GM10266 (cell line): ENCODE measurements around the gene IP6K3.

Experiments used
- DNase-seq: peaks from one replicate; pipeline ENCODE4 v3.0.0; 2012; ENCODE audit errors: extremely low spot score
- TF ChIP-seq, protein P1 (sequence below): IDR thresholded peaks from 2 replicates; pipeline ENCODE4 v1.5.1; 2012; ENCODE audit warnings: mild to moderate bottlenecking, low read depth; ENCODE audit not compliant: control insufficient read depth, insufficient read depth; ENCODE audit errors: missing control alignments

The IP6K3 gene

DNA sequence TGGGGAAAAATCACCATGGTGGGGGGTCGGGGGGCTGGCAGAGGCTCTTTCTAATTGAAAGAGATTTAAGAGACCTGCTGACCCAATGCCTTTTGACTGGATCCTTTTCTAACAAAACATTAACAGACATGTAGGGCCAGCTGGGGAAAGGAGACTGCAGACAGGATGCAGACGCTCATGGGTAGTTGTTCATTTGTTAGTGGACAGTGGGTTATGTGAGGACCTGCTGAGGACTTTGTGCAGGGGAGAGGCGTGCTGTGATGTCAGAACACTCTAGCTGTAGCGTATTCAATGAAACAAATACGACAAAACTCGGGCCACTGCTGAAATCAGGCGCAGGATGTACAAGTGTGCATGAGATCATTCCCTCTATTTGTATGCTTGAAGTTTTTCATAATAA is 1.2 kb downstream of the IP6K3 start:
- DNase-seq, result no peak
- TF ChIP-seq, protein P1, sequence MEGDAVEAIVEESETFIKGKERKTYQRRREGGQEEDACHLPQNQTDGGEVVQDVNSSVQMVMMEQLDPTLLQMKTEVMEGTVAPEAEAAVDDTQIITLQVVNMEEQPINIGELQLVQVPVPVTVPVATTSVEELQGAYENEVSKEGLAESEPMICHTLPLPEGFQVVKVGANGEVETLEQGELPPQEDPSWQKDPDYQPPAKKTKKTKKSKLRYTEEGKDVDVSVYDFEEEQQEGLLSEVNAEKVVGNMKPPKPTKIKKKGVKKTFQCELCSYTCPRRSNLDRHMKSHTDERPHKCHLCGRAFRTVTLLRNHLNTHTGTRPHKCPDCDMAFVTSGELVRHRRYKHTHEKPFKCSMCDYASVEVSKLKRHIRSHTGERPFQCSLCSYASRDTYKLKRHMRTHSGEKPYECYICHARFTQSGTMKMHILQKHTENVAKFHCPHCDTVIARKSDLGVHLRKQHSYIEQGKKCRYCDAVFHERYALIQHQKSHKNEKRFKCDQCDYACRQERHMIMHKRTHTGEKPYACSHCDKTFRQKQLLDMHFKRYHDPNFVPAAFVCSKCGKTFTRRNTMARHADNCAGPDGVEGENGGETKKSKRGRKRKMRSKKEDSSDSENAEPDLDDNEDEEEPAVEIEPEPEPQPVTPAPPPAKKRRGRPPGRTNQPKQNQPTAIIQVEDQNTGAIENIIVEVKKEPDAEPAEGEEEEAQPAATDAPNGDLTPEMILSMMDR, result no peak

DNA sequence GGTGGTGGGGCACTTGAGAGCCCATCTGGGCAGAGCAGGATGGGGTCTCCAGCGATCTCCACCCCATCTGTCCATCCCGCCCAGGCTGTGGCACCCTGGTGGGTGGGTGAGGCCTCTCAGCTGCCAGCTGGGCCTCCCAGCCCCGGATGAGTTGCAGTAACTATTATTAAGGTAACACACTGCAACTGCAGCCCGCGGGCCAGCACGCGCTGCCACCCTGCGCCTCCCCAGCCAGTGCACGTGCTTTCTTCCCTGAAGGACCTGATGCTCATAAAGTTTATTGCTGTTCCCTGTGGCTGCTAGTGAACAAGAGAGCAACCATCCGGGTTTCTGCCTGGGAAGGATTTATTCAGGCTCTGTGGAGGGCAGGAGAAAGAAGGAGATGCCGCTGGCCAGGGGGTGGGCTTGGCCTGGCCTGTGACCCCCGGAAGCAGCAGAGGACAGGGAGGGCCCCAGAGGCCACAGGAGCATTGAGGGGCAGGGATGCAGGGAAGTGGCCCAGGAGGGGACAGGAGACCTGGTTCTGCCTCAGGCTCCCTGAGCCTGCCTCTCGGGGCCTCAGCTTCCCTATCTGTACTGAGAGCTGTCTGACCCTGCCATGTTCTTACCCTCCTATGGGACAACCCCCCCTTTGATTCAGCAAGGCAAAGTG is 1.7 kb downstream of the IP6K3 start:
- DNase-seq, result no peak
- TF ChIP-seq, protein P1, result no peak

DNA sequence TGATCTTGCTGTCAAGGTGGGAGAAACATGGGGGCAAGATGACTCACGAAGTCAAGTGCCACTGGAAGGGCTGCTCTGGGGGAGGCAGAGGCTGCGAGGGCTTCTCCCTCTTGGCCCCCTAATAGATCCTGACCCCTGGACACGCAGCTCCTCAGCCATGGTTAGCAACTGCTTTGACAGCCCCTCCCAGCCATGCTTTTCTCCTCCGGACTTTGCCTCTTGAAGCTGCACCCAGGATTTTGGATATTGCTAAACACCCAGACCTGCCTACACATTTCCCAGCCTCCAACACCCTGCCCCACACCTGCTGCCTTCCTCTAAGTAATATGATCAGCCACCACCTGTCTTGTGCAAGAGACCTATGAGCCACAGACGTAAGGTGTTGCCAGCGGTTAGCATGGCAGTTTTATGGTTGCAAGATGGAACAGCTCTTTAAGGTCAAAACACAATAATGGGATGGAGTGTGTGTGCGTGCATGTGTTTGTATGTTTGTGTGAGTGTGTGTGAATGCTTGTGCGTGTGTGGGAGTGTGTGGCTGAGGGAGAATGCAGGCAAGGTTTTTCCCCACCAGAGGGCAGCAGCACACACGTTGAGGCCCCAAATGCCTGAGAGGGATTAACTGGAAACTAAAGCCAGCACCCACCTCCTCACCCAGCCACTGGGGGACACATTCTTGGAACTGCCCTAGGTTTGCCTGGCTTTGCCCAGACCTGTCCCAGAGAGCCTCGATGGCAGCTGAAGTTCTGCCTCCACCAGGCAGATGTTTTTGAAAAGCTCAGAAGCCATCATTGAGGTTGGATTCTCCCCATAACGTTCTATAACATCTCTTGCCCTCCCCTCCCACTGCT is 2.5 kb downstream of the IP6K3 start:
- TF ChIP-seq, protein P1, result peak; percentile 90

DNA sequence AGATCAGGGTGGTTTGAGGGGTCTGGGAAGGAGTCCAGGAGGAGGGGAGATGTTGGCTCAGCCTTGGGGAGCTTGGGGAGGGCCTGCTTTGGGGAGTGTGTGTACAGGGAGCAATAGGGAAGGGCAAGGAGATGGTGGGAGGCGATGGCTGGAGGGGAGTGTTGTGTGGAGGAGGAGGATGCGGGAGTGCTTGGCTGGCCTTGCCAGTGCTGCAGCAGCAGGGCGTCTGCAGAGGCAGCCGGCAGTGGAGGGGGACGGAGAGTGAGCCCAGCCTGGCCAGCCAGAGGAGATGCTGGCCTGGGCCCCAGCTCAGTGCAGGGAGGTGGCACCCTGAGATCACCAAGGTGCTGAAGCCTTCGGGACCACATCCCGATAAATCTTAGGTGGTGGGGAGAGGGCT is 3.9 kb downstream of the IP6K3 start:
- no peak for DNase-seq
- TF ChIP-seq, protein P1, result no peak

More for the DNA sequence above, 2.5 kb downstream of the IP6K3 start:
- peak; percentile 83 for DNase-seq

DNA sequence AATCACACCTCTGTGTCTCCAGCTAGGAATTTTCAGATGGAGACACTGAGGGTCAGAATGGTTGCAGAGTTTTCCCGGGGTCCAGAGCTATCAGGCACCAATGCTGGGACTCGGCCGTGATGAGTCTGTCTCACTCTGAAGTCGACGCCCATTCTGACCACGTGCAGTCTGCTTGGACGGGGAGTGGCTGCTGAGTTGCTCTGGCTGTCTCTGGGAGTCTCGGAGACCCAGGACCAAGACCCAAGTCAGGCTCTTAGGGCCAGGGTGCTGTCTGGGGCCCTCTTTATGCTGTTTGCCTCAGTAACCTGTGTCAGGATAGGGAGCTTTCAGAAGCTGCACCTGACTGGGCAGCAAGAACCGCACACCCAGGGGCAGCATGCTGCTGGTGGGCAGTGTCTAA is 4.6 kb downstream of the IP6K3 start:
- TF ChIP-seq, protein P1, result no peak
- DNase-seq, result no peak

DNA sequence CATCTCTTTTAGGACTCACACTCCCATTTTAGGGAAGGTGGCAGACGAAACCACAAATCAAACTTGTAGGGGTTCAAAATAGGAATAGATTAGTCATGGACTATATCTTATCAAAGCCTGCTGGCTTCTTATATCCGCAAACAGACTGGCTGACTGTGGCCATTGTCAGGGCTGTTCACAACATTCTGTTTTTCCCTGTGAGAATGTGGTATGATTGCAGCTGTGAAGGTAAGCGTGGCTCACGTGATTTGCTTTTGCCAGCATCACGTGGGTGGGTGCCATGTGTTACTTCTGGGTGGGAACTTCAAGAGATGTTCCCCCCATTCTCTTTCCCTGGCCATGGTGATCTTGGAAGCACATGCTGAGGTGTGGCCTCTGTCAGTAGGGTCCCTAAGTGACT is 5.9 kb downstream of the IP6K3 start:
- TF ChIP-seq, protein P1, result no peak
- DNase-seq, result no peak

DNA sequence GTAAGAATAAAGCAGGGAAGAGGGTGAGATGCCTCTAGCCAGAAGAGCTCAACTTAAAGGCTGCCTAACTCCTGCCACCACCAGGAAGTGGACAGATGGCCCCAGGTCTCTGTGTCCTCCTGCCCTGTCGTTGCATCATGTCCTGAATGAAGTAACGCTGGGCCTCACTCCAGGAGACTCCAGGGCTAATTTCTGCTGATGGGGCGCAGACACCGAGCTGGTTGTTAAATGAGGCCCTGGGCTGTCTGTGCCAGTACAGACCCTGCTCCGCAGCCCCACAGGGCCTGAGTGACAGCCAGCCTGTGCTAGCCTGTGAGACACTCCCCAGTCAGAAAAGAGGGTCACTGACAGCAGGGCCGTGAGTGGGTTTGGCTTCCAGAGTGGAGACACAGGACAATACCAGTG is 6.5 kb downstream of the IP6K3 start:
- no peak for DNase-seq
- TF ChIP-seq, protein P1, result no peak
